Neuron (in vitro differentiated cells): ENCODE data around the gene PNPLA2.

Experiments
- H2AFZ ChIP-seq: one replicate; pipeline ENCODE4 v1.6.1; 2013; ENCODE audit warnings: low read depth, mild to moderate bottlenecking, inconsistent platforms, low read length, moderate library complexity
- H3K27me3 ChIP-seq: one replicate; pipeline ENCODE4 v1.6.1; 2013; ENCODE audit warnings: low read length; ENCODE audit not compliant: insufficient read depth
- H3K36me3 ChIP-seq: one replicate; pipeline ENCODE4 v1.6.1; 2013; ENCODE audit warnings: low read length; ENCODE audit not compliant: insufficient read depth
- H3K4me1 ChIP-seq: one replicate; pipeline ENCODE4 v1.6.1; 2013; ENCODE audit warnings: low read length; ENCODE audit not compliant: insufficient read depth
- H3K4me3 ChIP-seq: 2 replicates; pipeline ENCODE4 v1.5.1; 2013; ENCODE audit warnings: mild to moderate bottlenecking, low read length, moderate library complexity
- H3K9me3 ChIP-seq: one replicate; pipeline ENCODE4 v1.6.1; 2013; ENCODE audit warnings: low read length

Gene PNPLA2

GRCh38 chr11:777288-778255 is 41.1 kb upstream of the PNPLA2 start, which contains the start of gene GATD1:
Gene GATD1 (minus strand): TSS chr11:777487. CDS start chr11:777462, 25 bp downstream.
- Histone ChIP-seq H3K27me3 (no peaks in the 10 kb centered on the region), H3K4me1 (peaks cover 34% of the 10 kb centered on the region), H3K36me3 (peaks cover 20% of the 10 kb centered on the region), H2AFZ (peak within 1 kb of the TSS; percentile 84), H3K9me3 (no peaks in the 10 kb centered on the region), H3K4me3 (peak within 1 kb of the TSS; percentile 96)

DNA sequence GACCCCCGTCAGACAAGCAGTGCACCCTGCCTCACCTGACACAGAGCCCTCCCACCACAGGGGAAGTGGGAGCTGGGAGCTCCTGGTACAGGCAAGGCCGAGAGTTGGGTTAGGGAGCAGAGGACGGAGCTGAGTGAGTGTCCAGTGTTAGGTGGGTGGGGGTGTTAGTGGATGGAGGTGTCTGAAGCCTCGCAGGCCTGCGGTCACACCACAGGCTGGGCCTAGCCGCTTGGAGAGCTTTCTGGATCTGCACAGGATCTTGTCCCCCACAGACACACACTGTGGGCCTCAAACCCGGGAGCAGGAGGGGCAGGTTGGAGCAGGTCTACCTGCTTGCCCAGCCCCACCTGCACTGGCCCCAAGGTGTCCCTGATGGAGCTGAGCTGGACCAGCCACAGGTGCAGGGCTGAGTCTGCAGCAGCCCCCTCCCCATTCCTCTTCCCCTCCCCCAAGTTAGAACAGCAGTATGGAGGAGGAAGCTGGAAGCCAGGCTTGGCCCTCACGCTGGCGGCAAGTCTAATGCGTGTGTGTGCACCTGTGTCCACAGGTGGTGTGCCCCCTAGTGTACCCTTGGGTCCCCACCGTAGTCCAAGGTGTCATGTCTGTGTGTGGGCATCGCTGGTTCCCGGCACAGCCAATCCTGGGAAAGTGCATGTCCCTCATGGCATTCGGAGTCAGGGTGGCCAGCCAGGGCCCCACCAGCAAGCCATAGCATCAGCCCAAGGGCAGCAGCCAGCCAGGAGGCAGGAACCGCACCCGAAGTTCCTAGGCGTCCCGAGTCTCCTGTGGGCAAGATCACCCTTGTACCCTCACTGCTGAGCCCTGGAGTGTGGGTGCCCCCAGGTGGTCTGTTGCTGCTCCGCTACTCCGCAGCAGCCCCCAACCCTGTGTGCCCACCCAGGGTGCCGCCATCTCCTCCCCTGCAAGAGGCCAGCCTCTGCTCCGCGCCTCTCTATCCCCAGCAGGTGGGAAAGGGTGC is 39.4 kb upstream of the PNPLA2 start:
- H3K36me3 ChIP-seq = peaks cover 6% of the 10 kb centered on the region
- H3K4me1 ChIP-seq = peaks cover 36% of the 10 kb centered on the region
- no peaks in the 10 kb centered on the region for H3K27me3 ChIP-seq
- H3K9me3 ChIP-seq = no peaks in the 10 kb centered on the region
- no peak overlapping the region for H2AFZ ChIP-seq
- no peak overlapping the region for H3K4me3 ChIP-seq

GRCh38 chr11:779955-780532 is 38.7 kb upstream of the PNPLA2 start:
- H3K36me3 ChIP-seq = peaks cover 3% of the 10 kb centered on the region
- no peaks in the 10 kb centered on the region for H3K9me3 ChIP-seq
- H3K4me1 ChIP-seq = peaks cover 36% of the 10 kb centered on the region
- H3K27me3 ChIP-seq = no peaks in the 10 kb centered on the region
- no peak overlapping the region for H2AFZ ChIP-seq
- H3K4me3 ChIP-seq = no peak overlapping the region

- Histone ChIP-seq H3K9me3 (no peaks in the 10 kb centered on the region), H3K4me1 (peaks cover 22% of the 10 kb centered on the region), H2AFZ (no peak overlapping the region), H3K27me3 (no peaks in the 10 kb centered on the region), H3K4me3 (no peak overlapping the region), H3K36me3 (peaks cover 2% of the 10 kb centered on the region)
Measured at GRCh38 chr11:782264-783174, 36.2 kb upstream of the PNPLA2 start.

GRCh38 chr11:783581-784015 is 35.1 kb upstream of the PNPLA2 start:
- H3K4me1 ChIP-seq = peaks cover 14% of the 10 kb centered on the region
- H2AFZ ChIP-seq = no peak overlapping the region
- H3K36me3 ChIP-seq = peaks cover 2% of the 10 kb centered on the region
- no peaks in the 10 kb centered on the region for H3K27me3 ChIP-seq
- H3K4me3 ChIP-seq = no peak overlapping the region
- H3K9me3 ChIP-seq = no peaks in the 10 kb centered on the region

DNA sequence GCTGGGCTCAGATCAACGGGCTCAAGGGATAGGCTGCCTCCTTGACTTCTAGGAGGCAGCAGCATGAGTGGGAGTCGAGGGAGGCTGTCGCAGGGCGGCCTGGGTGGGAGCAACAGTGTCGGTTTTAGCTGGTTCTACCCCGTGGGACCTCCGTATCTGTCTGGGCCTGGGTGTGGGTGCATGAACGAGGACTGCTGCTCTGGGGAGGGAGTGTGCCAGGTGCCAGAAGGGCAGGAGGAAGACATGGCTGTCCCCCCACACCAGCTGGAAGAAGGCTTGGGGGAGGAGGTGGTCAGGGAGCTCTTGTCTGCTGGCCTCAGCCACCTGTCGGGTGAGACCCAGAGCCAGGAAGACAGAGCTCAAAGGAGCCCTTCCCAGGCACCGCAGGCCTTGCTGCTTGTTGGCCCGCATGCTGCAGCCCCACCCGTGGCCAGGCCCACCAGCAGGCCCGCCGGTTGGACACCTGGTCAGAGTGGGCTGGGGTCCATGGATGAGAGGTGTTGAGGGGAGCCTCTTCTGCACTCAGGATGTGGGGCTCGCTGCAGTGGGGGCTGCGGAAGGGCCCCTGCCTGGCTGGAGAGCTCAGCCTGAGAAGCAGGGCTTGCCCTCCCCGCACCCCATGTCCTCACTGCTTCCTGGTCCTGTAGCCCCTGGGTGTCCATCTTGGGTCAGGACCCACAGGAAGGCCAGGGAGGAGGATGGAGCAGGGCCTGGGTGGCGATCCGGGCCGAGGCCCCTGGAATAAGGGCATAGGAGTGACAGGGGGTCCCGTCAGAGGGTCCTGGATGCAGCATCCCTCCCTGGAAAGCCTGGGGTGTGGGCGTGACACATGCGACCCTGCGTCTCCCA is 32.3 kb upstream of the PNPLA2 start:
- Histone ChIP-seq H2AFZ (no peak overlapping the region), H3K27me3 (no peaks in the 10 kb centered on the region), H3K4me1 (peaks cover 8% of the 10 kb centered on the region), H3K36me3 (no peaks in the 10 kb centered on the region), H3K4me3 (no peak overlapping the region), H3K9me3 (no peaks in the 10 kb centered on the region)

GRCh38 chr11:787084-787675 is 31.5 kb upstream of the PNPLA2 start:
- no peak overlapping the region for H3K4me3 ChIP-seq
- H3K27me3 ChIP-seq = no peaks in the 10 kb centered on the region
- no peak overlapping the region for H2AFZ ChIP-seq
- H3K9me3 ChIP-seq = no peaks in the 10 kb centered on the region
- H3K36me3 ChIP-seq = peaks cover 7% of the 10 kb centered on the region
- H3K4me1 ChIP-seq = peaks cover 8% of the 10 kb centered on the region

GRCh38 chr11:788009-788640 is 30.6 kb upstream of the PNPLA2 start:
- no peaks in the 10 kb centered on the region for H3K9me3 ChIP-seq
- peaks cover 14% of the 10 kb centered on the region for H3K36me3 ChIP-seq
- H3K27me3 ChIP-seq = no peaks in the 10 kb centered on the region
- peaks cover 8% of the 10 kb centered on the region for H3K4me1 ChIP-seq
- H2AFZ ChIP-seq = no peak overlapping the region
- no peak overlapping the region for H3K4me3 ChIP-seq

GRCh38 chr11:788953-789940 is 29.5 kb upstream of the PNPLA2 start:
- Histone ChIP-seq H2AFZ (no peak overlapping the region), H3K4me3 (no peak overlapping the region), H3K36me3 (peaks cover 24% of the 10 kb centered on the region), H3K4me1 (peaks cover 8% of the 10 kb centered on the region), H3K27me3 (no peaks in the 10 kb centered on the region), H3K9me3 (no peaks in the 10 kb centered on the region)

DNA sequence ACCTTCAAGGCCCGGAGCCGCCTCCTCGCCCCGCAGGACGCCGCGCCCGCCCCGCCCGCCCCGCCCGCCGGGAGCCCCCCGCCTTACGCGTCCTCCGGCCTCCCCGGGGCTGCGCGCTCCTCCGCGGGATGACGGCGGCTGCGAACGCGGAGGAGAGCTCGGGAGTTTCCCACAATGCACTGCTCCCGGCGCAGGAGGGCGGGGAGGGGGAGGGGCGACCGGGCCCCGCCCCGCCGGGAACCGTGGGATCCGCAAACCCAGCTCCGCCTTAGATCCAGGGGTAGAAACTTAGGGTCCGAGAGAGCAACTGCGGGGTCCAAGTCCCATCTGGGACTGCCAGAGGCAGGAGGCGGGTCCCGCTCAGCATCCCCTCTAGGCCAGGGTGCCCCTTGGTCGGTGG is 28.8 kb upstream of the PNPLA2 start, which contains the start of gene CEND1:
CEND1 (minus strand) TSS at position 148 of the 400 bp plus-strand sequence. CDS start 1,514 bp downstream, outside the sequence.
- H3K4me3 ChIP-seq = no peak within 1 kb of the TSS
- H2AFZ ChIP-seq = no peak within 1 kb of the TSS
- peaks cover 29% of the 10 kb centered on the region for H3K36me3 ChIP-seq
- no peaks in the 10 kb centered on the region for H3K27me3 ChIP-seq
- no peaks in the 10 kb centered on the region for H3K9me3 ChIP-seq
- H3K4me1 ChIP-seq = peaks cover 8% of the 10 kb centered on the region
